GM21360 (cell line): Measurements from ENCODE around the gene KCNIP3.

Source experiments
- ATAC-seq: cut with Tn5 transposase; IDR thresholded peaks from one replicate; pipeline ENCODE4 v1.9.1; 2021; ENCODE audit warnings: mild to moderate bottlenecking, moderate library complexity; ENCODE audit not compliant: unreplicated experiment

The KCNIP3 gene

DNA sequence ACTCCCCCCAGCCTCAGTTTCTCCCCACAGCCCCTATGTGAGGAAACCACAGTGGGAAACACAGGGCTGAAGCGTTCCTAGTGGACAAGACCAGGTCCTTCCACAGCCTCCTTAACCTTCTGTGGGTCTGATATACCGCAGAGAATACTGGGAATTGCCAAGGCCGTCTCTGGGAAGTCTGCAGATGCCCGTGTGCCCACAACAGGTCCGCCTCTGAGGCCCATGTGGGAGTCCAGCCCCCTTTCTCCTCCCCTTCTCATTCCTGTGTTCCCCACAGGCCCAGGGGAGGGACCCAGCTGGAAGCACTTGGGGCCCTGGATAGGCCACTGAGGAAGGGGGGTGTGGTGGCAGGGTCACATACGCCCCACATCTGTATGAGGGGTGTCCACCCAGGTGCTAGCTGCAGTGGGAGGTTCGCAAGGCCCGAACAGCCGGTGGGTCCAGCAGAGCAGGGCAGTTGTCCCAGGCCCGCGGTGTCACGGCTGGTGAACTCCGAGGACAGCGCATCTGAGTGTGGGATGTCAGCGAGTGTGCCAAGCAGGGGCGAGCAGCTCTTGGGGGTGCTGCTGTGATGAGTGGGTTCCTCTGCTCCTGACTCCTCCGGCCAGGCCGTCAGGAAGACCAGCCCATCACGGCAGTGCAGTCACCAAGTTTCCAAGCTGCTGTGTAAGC, 2.4 kb upstream of the KCNIP3 start:
- no peak for ATAC-seq

DNA sequence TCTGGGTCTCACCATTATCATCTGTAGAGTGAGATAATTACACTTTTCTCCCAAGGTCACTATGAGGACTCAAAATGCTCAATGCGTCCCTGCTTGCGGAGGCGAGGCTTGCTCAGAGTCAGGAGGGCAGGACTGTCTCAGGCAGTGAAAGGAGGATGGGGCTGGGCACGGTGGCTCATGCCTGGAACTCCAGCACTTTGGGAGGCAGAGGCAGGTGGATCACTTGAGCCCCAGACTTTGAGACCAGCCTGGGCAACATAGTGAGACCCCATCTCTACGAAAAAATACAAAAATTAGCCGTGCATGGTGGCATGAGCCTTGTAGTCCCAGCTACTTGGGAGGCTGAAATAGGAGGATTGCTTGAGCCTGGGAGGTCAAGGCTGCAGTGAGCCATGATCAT, 1.8 kb upstream of the KCNIP3 start:
- no peak for ATAC-seq

DNA sequence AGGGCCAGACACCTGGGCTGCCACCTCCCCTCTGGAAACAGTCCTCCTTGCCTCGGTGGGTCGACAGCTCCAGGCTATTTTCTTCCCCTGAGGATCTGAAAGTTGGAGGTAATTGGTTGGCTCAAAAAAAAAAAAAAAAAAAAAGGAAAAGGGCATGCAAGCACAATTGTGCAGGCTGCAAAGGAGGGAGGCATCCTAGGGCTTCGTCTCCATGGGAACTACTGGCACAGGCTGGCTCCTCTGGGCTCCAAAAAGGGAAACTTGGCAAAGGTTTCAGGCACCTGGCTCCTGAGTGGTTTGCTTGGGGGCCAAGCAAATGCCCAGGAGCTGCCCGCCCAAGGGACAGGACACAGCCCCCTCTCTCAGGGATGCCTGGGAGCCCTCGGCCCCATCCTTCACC, 1.1 kb upstream of the KCNIP3 start:
- ATAC-seq: no peak

DNA sequence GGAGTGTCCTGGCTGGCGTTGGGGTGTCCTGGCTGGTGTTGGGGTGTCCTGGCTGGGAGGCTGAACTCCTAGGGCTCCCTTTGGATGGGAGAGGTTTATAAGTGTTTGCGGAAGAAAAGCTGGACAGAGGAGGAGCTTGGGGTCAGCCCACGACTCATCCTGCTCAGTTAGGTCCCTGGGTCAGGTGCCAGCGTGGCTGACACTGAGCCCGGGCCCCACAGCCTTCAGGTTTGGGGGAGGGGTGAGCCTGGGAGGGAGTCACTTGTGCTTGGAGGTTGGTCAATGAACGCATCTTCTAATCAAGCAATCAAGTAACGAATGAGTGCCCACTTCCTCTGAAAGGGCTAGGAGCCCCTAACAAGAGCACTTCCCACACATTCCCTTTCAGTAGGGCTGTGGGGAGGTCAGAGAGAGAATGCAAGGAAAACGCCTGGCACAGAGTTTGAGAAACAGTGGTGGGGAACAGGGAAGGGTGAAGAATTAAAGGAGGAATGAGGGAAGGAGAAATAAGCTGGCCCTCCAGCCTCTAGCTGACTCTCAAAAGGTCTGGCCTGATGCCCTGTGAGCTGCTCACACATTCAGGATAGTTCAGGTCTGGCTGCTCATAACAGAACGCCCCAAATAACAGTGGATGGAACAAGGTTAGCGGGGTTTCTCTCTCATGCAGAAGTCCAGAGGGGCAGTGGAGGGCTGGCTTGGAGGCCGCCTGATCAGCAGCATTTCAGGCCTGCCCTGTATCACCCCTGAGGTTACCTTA, 670 bp downstream of the KCNIP3 start:
- ATAC-seq: no peak

DNA sequence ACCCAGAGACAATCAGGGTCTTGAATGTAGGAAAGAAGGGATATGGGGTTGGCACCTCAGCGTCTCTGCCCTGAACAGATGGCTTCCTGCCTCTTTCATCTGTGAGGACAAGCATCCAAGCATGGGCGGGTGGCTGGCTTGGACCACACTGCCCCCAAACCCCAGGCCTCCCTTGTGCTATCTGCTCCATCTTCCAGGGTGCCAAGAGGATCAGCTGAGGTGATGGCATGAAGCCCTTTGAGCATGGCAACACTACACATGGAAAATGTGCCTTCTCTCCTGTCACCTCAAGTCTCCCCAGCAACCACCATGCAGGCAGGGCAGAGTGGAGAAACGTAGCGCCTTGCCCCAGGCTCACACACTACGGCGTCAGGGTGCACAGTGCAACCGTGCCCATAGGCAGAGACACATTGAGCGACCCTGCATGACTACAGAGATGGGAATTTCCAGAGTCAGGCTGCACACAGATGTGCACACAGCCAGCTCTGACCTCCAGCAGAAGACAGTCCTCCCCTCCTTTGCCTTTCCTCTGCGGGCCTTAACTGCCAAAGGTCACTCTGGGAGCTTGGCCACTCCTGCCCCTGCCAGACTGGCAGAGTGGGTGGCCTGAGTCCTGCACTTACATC, 1.5 kb downstream of the KCNIP3 start:
- no peak for ATAC-seq

DNA sequence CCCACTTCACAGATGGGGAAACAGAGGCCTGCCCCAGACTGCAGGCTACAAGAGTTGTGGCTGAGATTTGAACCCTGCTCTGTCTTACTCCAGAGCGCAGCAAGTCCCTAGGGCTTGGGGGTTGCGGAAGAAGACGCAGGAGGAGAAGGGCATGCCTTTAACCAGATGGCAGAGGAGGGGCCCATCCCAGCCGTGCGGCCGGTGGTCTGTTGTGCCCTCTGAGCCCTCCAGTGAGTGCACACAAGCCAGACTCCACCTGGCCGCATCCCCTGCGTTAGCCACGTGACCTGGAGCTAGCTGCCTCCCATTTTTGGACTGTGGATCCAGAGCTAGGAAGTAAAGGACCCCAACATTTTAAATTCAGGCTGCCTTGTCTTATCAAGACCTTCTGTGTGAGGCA, 2.8 kb downstream of the KCNIP3 start:
- ATAC-seq: no peak

DNA sequence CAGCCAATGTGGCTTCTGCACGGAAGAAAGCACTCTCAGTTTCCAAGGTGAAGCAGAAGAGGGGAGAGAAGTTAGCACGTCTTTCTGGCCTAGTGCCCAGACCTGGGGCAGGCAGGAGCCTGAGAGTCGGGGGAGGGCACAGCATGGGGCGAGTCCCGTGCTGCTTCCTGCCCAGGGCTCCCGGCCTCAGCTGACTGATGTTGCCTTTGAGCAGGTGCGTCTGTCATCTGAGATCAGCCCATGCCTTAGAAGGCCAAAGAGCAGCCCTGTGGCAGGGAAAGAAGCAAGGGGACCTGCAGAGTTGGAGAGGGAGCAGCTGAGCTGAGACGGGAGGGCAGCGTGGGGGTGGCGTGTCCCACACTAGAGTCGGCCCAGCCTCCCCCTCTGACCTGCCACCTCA, 3.3 kb downstream of the KCNIP3 start:
- no peak for ATAC-seq

DNA sequence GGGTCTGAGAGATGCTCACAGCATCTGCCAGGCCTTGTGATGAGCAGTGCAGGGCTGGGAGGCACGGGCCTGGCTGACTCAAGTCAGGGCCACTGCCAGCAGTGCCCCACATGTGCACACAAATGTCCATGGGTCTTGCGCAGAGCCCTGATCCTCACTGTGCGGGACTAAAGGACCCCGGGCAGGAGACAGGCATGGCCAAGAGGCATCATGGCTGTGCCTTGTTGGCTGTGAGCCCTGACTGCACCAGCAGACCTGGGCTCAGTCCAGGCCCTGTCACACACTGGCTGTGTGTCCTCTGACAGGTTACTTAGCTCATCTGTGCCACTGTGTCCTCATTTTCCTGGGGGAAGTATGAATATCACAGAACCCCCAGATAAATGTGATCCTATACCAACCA, 4.0 kb downstream of the KCNIP3 start:
- ATAC-seq: no peak

DNA sequence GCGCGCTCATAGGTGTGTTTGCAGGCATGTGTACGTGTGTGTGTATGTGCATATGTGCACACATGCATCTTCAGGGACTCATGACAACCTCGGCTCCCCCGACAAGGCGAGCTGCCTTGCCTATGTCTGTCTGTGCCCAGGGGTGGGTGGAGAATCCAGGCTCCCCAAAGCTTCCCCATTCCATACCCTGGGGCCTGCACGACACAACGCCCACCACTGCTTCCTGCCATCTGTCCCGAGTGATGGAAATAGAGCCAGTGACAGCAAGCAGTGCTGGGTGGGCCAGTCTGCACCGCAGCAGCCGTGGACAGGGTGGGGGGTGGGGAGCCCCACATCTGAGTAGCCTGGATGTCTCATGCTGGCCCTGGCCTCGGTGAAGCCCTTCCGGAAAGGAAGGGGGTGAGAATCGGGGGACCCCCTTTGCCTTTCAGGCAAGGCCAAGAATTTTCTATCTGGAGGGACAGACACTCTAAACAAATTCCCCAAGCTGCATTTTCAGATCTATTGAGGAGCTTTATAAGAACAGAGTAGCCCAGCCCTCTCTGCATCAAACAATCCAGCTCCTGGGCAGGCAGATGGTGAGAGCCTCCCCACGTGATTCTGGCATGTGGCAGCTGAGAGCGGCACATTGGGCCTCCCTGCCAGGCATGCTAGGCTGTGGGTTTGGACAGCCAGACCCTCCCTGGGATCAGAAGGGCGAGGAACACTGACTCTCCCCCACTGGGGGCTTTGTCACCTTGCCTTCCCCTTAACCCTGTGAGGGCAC, 4.9 kb downstream of the KCNIP3 start:
- no peak for ATAC-seq

DNA sequence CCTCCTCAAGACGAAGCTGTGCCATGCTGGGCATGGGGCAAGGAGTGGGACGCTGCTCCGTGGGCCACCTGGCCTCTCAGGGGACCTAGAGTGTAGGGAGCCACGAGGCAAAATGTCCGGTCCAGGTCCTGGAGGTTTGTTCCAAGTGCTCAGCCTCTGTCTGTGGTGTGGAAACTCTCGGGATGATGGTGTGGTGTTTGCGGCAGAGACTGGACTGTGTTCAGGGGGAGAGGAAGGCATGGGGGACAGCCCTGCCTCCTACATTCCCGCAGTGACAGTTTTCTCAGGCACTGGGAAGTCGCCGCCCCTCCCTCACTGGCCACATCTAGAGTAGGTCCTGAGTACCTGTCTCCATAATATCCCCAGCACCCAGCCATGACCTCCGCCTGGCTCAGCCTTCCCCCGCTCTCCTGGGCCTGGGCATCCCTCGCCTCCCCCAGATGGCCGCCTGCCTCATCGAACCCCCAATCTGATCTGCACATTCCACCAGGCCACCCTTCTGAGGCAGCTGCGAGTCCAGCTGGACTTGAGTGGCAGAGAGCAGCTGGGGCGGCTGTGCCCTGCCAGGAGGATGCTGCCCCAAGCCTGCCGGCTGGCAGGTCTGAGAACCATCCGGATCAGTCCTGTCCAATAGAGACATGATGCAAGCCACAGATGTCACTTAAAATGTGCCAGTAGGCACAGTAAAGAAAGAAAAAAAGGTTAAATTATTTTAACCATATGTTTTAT, 6.2 kb downstream of the KCNIP3 start:
- ATAC-seq: no peak

DNA sequence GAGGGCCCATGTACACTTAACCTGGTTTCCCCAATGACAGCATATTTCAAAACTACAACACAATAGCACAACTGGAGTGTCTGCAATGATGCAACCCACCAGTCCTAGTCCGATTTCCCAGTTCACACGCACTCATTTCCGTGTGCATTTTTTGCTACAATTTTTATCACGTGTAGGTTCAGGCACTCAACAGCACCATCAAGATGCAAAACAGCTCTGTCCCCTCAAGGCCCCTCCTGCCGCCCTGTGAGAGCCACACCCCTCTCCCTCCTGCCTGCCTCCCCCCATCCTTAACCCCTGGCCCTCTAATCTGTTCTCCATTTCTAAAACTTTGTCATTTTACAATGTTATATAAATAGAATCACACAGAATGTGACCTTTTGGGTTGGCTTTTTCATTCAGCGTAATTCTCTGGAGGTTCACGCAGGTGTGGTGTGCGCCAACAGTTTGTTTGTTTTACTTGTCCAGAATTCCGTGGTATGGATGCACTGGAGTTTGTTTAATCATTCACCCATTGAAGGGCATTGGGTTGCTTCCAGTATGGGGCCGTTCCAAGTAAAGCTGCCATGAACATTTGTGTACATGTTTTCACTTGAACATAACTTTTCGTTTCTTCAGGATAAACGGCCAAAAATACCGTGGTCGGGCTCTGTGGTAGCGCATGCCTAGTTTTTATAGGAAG, 8.4 kb downstream of the KCNIP3 start:
- ATAC-seq: no peak

DNA sequence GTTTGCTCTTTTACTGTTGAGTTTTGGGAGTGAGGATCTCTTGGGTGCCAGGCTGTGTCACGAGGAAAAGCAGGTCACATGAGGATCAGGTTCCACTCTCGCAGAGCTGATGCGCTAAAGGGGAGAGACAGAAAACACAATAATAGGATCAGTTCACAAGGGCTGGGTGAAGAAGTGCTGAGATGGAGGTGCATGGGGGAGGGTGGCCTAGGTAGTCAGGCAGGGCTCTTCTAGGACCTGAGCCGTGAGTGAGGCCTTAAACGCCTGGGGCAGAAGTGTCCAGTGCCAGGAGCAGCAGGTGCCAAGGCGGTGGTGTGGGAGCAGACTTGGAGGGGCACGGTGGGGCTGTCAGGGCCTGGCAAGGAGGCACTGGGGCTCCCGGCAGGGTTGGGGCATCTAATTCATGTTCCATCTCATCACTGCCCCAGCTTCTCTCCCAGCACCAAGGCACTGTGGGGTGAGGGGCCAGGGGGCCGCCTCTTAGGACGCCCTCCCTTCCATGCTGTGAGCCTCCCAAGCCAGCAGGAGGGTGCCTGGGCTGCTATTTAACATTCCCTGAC, 9.3 kb downstream of the KCNIP3 start:
- ATAC-seq: no peak

DNA sequence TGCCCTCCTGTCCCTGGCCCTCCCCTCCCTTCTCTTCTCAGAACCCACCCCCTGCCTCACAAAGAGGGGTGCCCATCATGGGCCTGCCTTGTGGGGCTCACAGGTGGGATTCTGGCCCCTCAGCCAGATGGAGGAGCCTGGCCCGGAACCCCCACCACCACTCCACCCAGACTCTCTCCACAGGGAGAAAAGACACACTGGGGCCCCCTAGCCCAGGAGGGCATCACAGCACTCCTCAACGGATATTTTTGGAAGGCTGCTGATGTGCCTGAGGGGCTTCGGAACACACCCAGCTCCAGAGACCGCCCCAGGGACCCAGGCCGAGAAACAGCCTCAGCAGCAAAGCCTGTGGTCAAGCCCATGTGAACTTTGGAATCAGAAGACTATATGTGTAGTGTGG, 9.9 kb downstream of the KCNIP3 start:
- ATAC-seq: no peak

DNA sequence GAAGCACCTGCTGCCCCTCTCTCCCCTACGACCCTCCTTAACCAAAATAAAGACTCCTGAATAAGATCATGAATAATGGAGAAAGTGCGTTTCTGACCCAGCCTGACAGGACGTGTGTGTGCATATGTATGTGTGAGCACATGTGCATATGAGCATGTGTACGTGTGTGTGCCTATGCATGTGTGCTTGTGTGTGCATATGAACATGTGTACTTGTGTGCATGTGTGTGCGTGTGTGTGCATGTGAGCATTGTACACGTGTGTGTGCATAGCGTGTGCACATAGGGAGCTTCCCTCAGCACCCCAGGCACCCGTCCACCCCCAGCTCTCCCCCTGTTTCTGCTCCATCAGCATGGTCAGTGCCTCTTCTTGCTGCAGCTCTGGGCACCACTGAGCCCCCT, 10.7 kb downstream of the KCNIP3 start:
- no peak for ATAC-seq

DNA sequence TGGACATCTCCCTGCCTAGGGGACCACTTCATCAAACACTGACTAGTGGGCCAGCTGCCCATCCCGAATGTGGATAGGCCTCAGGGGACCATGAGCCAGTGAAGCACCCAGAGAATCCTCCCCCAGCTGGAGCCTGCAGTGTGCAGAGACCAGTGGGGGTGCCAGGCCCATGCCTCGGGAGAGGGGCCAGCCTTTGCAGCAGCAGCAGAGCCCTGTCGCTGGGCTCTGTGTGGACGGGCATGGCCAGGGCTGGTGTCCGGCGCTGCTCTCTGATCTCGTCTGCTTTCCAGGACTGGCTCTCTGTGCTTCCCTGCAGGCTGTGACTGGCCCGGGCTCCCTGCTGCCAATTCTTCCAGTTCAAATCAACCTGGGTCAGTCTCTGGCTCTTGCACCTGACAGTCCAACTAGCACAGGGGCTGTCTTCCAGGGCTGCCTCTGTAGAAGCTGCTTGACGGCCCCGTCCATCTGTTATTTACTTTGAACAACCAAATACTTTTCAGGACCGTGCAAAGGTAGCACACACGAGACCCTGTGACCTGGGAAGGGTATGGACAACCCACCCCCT, 11.4 kb downstream of the KCNIP3 start:
- ATAC-seq: no peak

DNA sequence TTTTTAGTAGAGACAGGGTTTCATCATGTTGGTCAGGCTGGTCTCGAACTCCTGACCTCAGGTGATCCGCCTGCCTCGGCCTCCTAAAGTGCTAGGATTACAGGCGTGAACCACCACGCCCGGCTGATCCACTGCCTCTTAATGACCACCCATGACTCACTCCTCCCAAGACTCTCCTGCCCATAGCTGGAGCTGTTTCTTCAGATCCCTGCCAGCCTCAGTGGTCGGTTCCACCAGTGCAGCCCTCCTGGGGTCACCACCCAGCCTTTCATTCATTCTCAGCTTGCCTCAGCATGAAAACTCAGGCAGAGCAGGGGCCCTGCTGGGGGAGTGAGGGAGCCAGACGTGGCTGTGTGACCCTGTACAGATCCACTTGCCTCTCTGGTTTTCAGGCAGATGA, 12.5 kb downstream of the KCNIP3 start:
- ATAC-seq: no peak

DNA sequence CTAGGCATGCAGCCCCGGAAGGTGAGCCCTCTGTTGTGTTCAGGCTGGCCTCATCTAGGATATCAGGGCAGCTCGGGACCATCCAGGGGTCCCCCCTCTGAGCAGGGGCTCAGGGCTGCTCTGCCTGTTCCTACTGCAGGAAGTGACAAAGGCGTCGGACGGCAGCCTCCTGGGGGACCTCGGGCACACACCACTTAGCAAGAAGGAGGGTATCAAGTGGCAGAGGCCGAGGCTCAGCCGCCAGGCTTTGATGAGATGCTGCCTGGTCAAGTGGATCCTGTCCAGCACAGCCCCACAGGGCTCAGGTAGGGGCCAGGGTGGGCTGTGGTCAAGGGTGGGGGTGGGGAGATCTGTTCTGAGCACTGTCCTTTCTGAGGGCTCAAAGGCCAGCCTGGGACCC, 13.1 kb downstream of the KCNIP3 start:
- ATAC-seq: no peak

DNA sequence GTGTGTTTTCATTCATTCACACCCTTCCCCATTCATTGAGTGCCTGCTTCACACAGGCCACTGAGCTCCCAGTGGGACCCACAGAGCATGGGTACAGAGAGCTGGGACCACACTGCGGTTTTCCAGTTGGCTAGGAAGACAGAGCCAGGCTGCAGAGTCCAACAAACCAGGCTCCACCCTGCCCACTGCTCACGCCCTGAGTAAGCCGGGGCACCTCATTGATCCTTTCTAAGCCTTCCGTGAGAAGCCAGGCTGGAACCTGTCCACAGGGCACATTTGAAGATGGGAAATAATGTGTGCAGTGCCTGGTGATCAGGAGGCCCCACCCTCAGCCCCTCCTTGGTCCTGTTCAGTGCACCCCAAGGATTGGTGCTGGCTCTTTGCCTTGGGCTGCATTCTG, 13.5 kb downstream of the KCNIP3 start:
- no peak for ATAC-seq

DNA sequence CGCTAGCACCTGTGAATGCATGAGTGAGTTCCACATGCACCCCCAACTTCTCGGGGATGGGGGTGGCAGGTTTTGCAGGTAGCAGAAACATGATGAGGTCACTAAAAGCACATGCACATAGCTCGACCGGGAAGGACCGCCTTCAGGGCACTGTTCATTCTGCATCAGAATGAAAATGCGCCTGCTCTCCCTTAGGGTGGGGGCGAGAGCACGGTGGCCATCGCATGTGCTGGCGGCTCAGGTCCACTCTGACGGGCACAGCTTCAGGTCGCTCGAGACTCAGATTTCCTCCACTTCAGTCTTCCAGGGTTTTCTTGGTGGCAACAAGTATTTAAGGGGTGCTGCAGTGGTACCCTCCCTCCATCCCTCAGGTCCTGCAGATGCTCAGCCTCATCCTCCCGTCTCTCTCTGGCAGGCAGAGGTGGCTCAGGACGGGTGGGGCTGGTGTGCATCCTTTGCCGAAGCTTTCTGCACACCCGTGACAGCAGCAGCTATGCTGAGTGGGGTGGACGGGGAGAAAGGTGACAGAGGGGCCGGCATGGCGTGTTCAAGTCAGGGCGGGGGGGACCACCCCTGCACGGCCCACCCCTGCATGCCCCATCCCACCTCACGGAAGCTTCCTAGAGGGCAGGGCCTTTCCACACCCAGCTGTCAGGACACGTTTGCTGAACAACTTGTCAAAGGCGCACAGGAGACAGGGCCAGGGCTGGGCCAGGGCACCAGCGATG, 14.8 kb downstream of the KCNIP3 start:
- no peak for ATAC-seq
